H1 (cell line): ENCODE results near the gene MRS2. TPM values are rescaled to one million over a fixed set of nuclear protein-coding genes. Genes with fewer than 3 reads are reported as not detected.

Experiments used
- CTCF ChIA-PET: fragments of 300-600 bp; sonication (Branson Sonifier 250); formaldehyde crosslinking; loops from one replicate; lab custom pipeline; 2021; ENCODE audit not compliant: partially characterized antibody; lab: Charles Lee
- POLR2A ChIA-PET: fragments of 300-600 bp; sonication (Branson Sonifier 250); formaldehyde crosslinking; loops from one replicate; lab custom pipeline; 2021; ENCODE audit warnings: inconsistent platforms; ENCODE audit not compliant: partially characterized antibody; lab: Charles Lee
- DNase-seq, 2 experiments: peaks; one replicate each; pipeline versions ENCODE4 v3.0.0 to v3.0.0-alpha.2; 2010 to 2022; ENCODE audit warnings: low spot score in 2 of 2, low read depth in 1 of 2, mixed read lengths in 1 of 2
- FAIRE-seq: peaks from 2 replicates; lab custom pipeline; 2011; peaks lifted over from hg19 to GRCh38; lab: Jason Lieb, UNC
- H2AFZ ChIP-seq: 2 replicates; pipeline ENCODE4 v1.8.1; 2012; ENCODE audit warnings: low read length, inconsistent platforms
- H2AK5ac ChIP-seq: 2 replicates; pipeline ENCODE4 v1.6.1; 2013; ENCODE audit warnings: low read depth, low read length
- H2BK120ac ChIP-seq: replicated peaks from 2 replicates; pipeline ENCODE3; 2013; ENCODE audit warnings: low read depth, low read length, inconsistent platforms
- H2BK12ac ChIP-seq: 2 replicates; pipeline ENCODE4 v1.6.1; 2013; ENCODE audit warnings: low read depth, low read length
- H2BK15ac ChIP-seq: 2 replicates; pipeline ENCODE4 v1.6.1; 2013; ENCODE audit warnings: low read length
- H2BK20ac ChIP-seq: 2 replicates; pipeline ENCODE4 v1.6.1; 2013; ENCODE audit warnings: low read length
- H2BK5ac ChIP-seq: 2 replicates; pipeline ENCODE4 v1.6.1; 2013; ENCODE audit warnings: low read depth, low read length
- H3K14ac ChIP-seq: 2 replicates; pipeline ENCODE4 v1.6.1; 2013; ENCODE audit warnings: inconsistent platforms; ENCODE audit not compliant: insufficient read length
- H3K18ac ChIP-seq: 2 replicates; pipeline ENCODE4 v1.6.1; 2013; ENCODE audit warnings: low read length; ENCODE audit errors: extremely low read depth
- H3K23ac ChIP-seq: 2 replicates; pipeline ENCODE4 v1.6.1; 2013; ENCODE audit warnings: inconsistent platforms; ENCODE audit not compliant: insufficient read length
- H3K23me2 ChIP-seq: 2 replicates; pipeline ENCODE4 v1.6.1; 2013; ENCODE audit warnings: low read depth, low read length
- H3K27ac ChIP-seq: 2 replicates; pipeline ENCODE4 v1.6.1; 2011; ENCODE audit warnings: low read depth, low read length, inconsistent platforms
- H3K27me3 ChIP-seq, 4 experiments: replicated peaks in 1 of 4; 1 replicate in 1 of 4; 2 replicates in 3 of 4; pipeline versions ENCODE4 v1.6.1 to v1.8.1; 2011 to 2013; ENCODE audit warnings: low read length in 3 of 4, mild to moderate bottlenecking in 3 of 4, inconsistent platforms in 2 of 4, mixed read lengths in 2 of 4, moderate library complexity in 1 of 4; ENCODE audit not compliant: control insufficient read depth in 3 of 4, insufficient read depth in 3 of 4; ENCODE audit errors: extremely low read depth in 1 of 4
- H3K36me3 ChIP-seq, 4 experiments: 2 replicates each; pipeline versions ENCODE4 v1.6.1 to v1.8.1; 2011 to 2013; ENCODE audit warnings: mild to moderate bottlenecking in 4 of 4, low read length in 3 of 4, moderate library complexity in 2 of 4, control low read depth in 1 of 4, inconsistent platforms in 1 of 4; ENCODE audit not compliant: insufficient read depth in 4 of 4, control insufficient read depth in 2 of 4
- H3K4ac ChIP-seq: replicated peaks from 2 replicates; pipeline ENCODE3; 2013; ENCODE audit warnings: low read length, low read depth, mixed read lengths, inconsistent platforms; ENCODE audit not compliant: insufficient read length
- H3K4me1 ChIP-seq, 4 experiments: replicated peaks in 1 of 4; 1 replicate in 1 of 4; 2 replicates in 3 of 4; pipeline versions ENCODE4 v1.6.1 to v1.8.1; 2011 to 2013; ENCODE audit warnings: low read length in 3 of 4, inconsistent platforms in 2 of 4, mixed read lengths in 1 of 4; ENCODE audit not compliant: insufficient read depth in 4 of 4, control insufficient read depth in 3 of 4
- H3K4me2 ChIP-seq, 2 experiments: 2 replicates each; pipeline versions ENCODE4 v1.6.1 to v1.8.1; 2011 to 2013; ENCODE audit warnings: low read depth in 2 of 2, low read length in 2 of 2, control low read depth in 1 of 2, inconsistent platforms in 1 of 2, mild to moderate bottlenecking in 1 of 2; ENCODE audit not compliant: insufficient read depth in 1 of 2
- H3K4me3 ChIP-seq, 4 experiments: fragments of 200-600, 300-600 bp in 1 of 4; sonication (generic), shearing (Covaris generic), sonication (Bioruptor Twin) in 1 of 4; 2 replicates each; pipeline versions ENCODE4 v1.5.1 to v1.8.1; 2011 to 2016; ENCODE audit warnings: low read length in 4 of 4, low read depth in 3 of 4, control low read depth in 2 of 4, inconsistent platforms in 2 of 4, mild to moderate bottlenecking in 2 of 4, mixed read lengths in 1 of 4, moderate library complexity in 1 of 4; ENCODE audit not compliant: insufficient read depth in 2 of 4; ENCODE audit errors: extremely low read depth in 1 of 4
- H3K56ac ChIP-seq: replicated peaks from 2 replicates; pipeline ENCODE3; 2013; ENCODE audit warnings: low read depth, mild to moderate bottlenecking, mixed read lengths, low read length, inconsistent platforms; ENCODE audit not compliant: insufficient read length
- H3K79me1 ChIP-seq: 2 replicates; pipeline ENCODE4 v1.6.1; 2013; ENCODE audit warnings: low read depth, low read length, control low read depth
- H3K79me2 ChIP-seq, 2 experiments: 2 replicates each; pipeline versions ENCODE4 v1.6.1 to v1.8.1; 2012 to 2013; ENCODE audit warnings: low read length in 2 of 2, mild to moderate bottlenecking in 2 of 2, inconsistent platforms in 1 of 2; ENCODE audit not compliant: insufficient read depth in 2 of 2, control insufficient read depth in 1 of 2
- H3K9ac ChIP-seq, 4 experiments: replicated peaks in 1 of 4; 1 replicate in 1 of 4; 2 replicates in 3 of 4; pipeline versions ENCODE4 v1.6.1 to v1.8.1; 2011 to 2013; ENCODE audit warnings: low read depth in 3 of 4, low read length in 3 of 4, control low read depth in 2 of 4, mild to moderate bottlenecking in 2 of 4, moderate library complexity in 2 of 4, inconsistent platforms in 1 of 4; ENCODE audit errors: extremely low read depth in 1 of 4
- H3K9me3 ChIP-seq, 2 experiments: 2 replicates each; pipeline versions ENCODE4 v1.6.1 to v1.8.1; 2012 to 2013; ENCODE audit warnings: mild to moderate bottlenecking in 2 of 2, moderate library complexity in 2 of 2, control low read depth in 1 of 2, inconsistent platforms in 1 of 2, low read depth in 1 of 2, low read length in 1 of 2, mixed read lengths in 1 of 2; ENCODE audit not compliant: insufficient read depth in 2 of 2
- H4K20me1 ChIP-seq, 2 experiments: replicated peaks in 1 of 2; 2 replicates each; pipeline versions ENCODE3 to v1.8.1; 2011 to 2013; ENCODE audit warnings: inconsistent platforms in 2 of 2, low read length in 2 of 2, mild to moderate bottlenecking in 1 of 2; ENCODE audit not compliant: insufficient read depth in 2 of 2, control insufficient read depth in 1 of 2
- H4K5ac ChIP-seq: 2 replicates; pipeline ENCODE4 v1.6.1; 2013; ENCODE audit warnings: low read length, low read depth, mixed read lengths, inconsistent platforms; ENCODE audit not compliant: insufficient read length
- H4K8ac ChIP-seq: 2 replicates; pipeline ENCODE4 v1.8.0; 2013; ENCODE audit warnings: mild to moderate bottlenecking, moderate library complexity, low read length, inconsistent platforms; ENCODE audit not compliant: insufficient read depth; ENCODE audit errors: extremely low read depth
- H4K91ac ChIP-seq: replicated peaks from 2 replicates; pipeline ENCODE3; 2013; ENCODE audit warnings: low read length, mixed read lengths, inconsistent platforms; ENCODE audit not compliant: insufficient read length
- CTCF ChIP-seq, 3 experiments: IDR thresholded peaks; 1 replicate in 2 of 3; 2 replicates in 1 of 3; pipeline versions ENCODE4 v1.5.1 to v1.6.1; 2011; ENCODE audit warnings: low read length in 3 of 3, mild to moderate bottlenecking in 3 of 3, inconsistent platforms in 2 of 3, low read depth in 1 of 3, moderate library complexity in 1 of 3; ENCODE audit not compliant: insufficient read depth in 1 of 3; ENCODE audit errors: control extremely low read depth in 1 of 3
- GTF2F1 ChIP-seq: IDR thresholded peaks from 2 replicates; pipeline ENCODE4 v1.6.1; 2012; ENCODE audit warnings: low read depth, low read length, improper control_type of control experiment, borderline replicate concordance
- MAFK ChIP-seq: IDR thresholded peaks from 2 replicates; pipeline ENCODE4 v1.6.1; 2012; ENCODE audit warnings: low read depth, mild to moderate bottlenecking, improper control_type of control experiment, low read length
- PHF8 ChIP-seq: fragments of 200-600 bp; sonication (generic); conservative IDR thresholded peaks from 2 replicates; pipeline ENCODE4 v1.7.1; 2012; ENCODE audit warnings: low read depth, mild to moderate bottlenecking, inconsistent platforms, low read length, moderate library complexity
- RFX5 ChIP-seq: IDR thresholded peaks from 2 replicates; pipeline ENCODE4 v1.6.1; 2011; ENCODE audit warnings: low read depth, low read length, improper control_type of control experiment, borderline replicate concordance
- RXRA ChIP-seq: IDR thresholded peaks from 2 replicates; pipeline ENCODE4 v1.6.1; 2011; ENCODE audit warnings: low read depth, mild to moderate bottlenecking, low read length, moderate library complexity; ENCODE audit not compliant: insufficient read depth
- SAP30 ChIP-seq: fragments of 300-600 bp; sonication (generic); IDR thresholded peaks from 2 replicates; pipeline ENCODE4 v1.7.1; 2012; ENCODE audit warnings: low read length, moderate library complexity, mild to moderate bottlenecking, inconsistent platforms; ENCODE audit not compliant: insufficient read depth, insufficient replicate concordance
- SP2 ChIP-seq: IDR thresholded peaks from 2 replicates; pipeline ENCODE4 v1.6.1; 2012; ENCODE audit warnings: mild to moderate bottlenecking, low read length, inconsistent platforms
- SUZ12 ChIP-seq: fragments of 200-600 bp; sonication (generic); IDR thresholded peaks from 2 replicates; pipeline ENCODE4 v1.6.1; 2012; ENCODE audit warnings: mild to moderate bottlenecking, inconsistent platforms, low read length, moderate library complexity, mixed read lengths
- USF2 ChIP-seq: IDR thresholded peaks from 2 replicates; pipeline ENCODE4 v1.6.1; 2011; ENCODE audit warnings: low read length, improper control_type of control experiment
- WGBS, 2 experiments: shearing (Covaris generic) in 1 of 2; methylation state at CpG; one replicate each; pipeline versions ENCODE4 v1.1.6 to v1.1.7; 2013 to 2015; ENCODE audit warnings: low lambda C conversion rate in 2 of 2, mixed read lengths in 2 of 2, inconsistent platforms in 1 of 2, low coverage in 1 of 2, missing lambda C conversion rate in 1 of 2; ENCODE audit not compliant: insufficient replicate concordance in 2 of 2, insufficient coverage in 1 of 2, insufficient read length in 1 of 2; ENCODE audit errors: extremely low coverage in 1 of 2, missing lambda C conversion rate in 1 of 2; 5-methylcytosine and 5-hydroxymethylcytosine counted together
- polyA plus RNA-seq, 7 experiments: library from polyadenylated mRNA; depleted of rRNA in 3 of 7; stranded (reverse) in 5 of 7; unstranded in 2 of 7; fragments of >200 nt in 5 of 7; fragments of 200-250 nt in 2 of 7; gene quantifications; 1 replicate in 5 of 7; 2 replicates in 1 of 7; 4 replicates in 1 of 7; pipeline versions ENCODE4 v1.2.1 to v1.2.3, GENCODE V29; 2011 to 2013; ENCODE audit warnings: missing spikeins in 2 of 7, mixed read lengths in 2 of 7
- total RNA-seq: library from RNA; stranded (reverse); fragmentation: NEBNext Ultra II Directional; extraction: Animal tissue kit (Norgen Biotek cat#: 25700); gene quantifications from 2 replicates; pipeline ENCODE4 v1.2.1, GENCODE V29; 2021

The MRS2 gene
- total and polyA plus RNA-seq, 2 of the 8 experiments (the other 6 are each of a cell fraction or from before 2014, with no cell fraction given): 51.2 to 67.5 TPM

- no peak for DNase-seq
- H3K27me3 ChIP-seq: no peaks in the 10 kb centered on the region
- no peak overlapping the region for H4K91ac ChIP-seq
- H3K23ac ChIP-seq: no peak overlapping the region
- no peak overlapping the region for H2BK120ac ChIP-seq
- H3K18ac ChIP-seq: no peak overlapping the region
- no peak overlapping the region for H2BK12ac ChIP-seq
- H3K4me2 ChIP-seq: no peak overlapping the region
- no peaks in the 10 kb centered on the region for H3K23me2 ChIP-seq
- WGBS, 2 experiments: 70% methylated on average over 4 of the region's 4 CpGs; no CpG with 5 or more reads in 1 of the 2 experiments
- no peak overlapping the region for H2AFZ ChIP-seq
- H2AK5ac ChIP-seq: no peak overlapping the region
- no peak overlapping the region for H3K14ac ChIP-seq
- no peak overlapping the region for H3K56ac ChIP-seq
- H4K8ac ChIP-seq: no peak overlapping the region
- no peaks in the 10 kb centered on the region for H3K79me2 ChIP-seq
- H3K4ac ChIP-seq: no peak overlapping the region
- H3K9me3 ChIP-seq: no peaks in the 10 kb centered on the region
- no peaks in the 10 kb centered on the region for H3K79me1 ChIP-seq
- no peaks in the 10 kb centered on the region for H3K36me3 ChIP-seq
- H3K27ac ChIP-seq: no peak overlapping the region
- no peak overlapping the region for H2BK5ac ChIP-seq
- no peak overlapping the region for H3K4me3 ChIP-seq
- H4K5ac ChIP-seq: no peak overlapping the region
- H2BK15ac ChIP-seq: no peak overlapping the region
- H4K20me1 ChIP-seq: no peaks in the 10 kb centered on the region
- no peak for FAIRE-seq
- CTCF ChIA-PET: interaction anchor here (0.6 to 1.4 kb wide), 4 partner anchors 11 to 39 kb away, joined by 3 to 5 read pairs (median 4); no protein-coding TSS in a partner anchor
- no peaks in the 10 kb centered on the region for H3K4me1 ChIP-seq
- no peak overlapping the region for H3K9ac ChIP-seq
- no peak overlapping the region for H2BK20ac ChIP-seq
- POLR2A ChIA-PET: interaction anchor here (0.5 to 1.7 kb wide), 2 partner anchors 8 to 15 kb away, joined by 3 read pairs; no protein-coding TSS in a partner anchor
- TF ChIP-seq SP2 (no peak), MAFK (no peak), RXRA (no peak), CTCF (IDR thresholded peaks at IDR 0.05; ENCODE audit: control extremely low read depth in 1 of 3, insufficient read depth in 1 of 3, low read depth in 1 of 3, low read length in 3 of 3) (no peak), RFX5 (no peak), SUZ12 (no peak), PHF8 (no peak), GTF2F1 (no peak), SAP30 (no peak), USF2 (no peak)
Observed at GRCh38 chr6:24455061-24455460, 52.3 kb downstream of the MRS2 start.
